Astrocyte of the hippocampus (primary cell): ENCODE results near the gene YPEL3.

Experiments used
- DNase-seq: peaks from one replicate; pipeline ENCODE4 v3.0.0; 2011; ENCODE audit warnings: low read depth, low spot score

YPEL3 gene

GRCh38 chr16:30049871-30050270, 46.1 kb downstream of the YPEL3 start:
- no peak for DNase-seq

DNA sequence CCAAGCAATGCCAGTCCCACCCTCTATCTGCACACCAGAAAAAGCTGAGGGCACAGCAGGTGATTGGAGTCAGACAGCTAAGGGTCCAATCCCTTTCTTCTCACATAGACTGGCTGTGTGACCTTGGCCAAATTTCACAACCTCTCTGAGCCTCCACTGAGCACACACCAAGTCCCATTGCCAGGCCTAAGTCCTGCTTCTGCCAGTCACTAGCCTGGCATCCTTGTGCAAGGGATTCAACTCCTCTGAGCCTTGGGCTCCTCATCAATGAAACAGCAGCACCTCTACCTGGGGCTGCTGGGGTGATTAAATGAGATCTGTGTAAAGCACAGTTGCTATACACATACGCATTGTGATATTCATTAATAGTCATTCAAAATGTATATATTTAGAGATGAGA, 49.4 kb downstream of the YPEL3 start:
- DNase-seq, result no peak

GRCh38 chr16:30046178-30046577, 49.8 kb downstream of the YPEL3 start:
- no peak for DNase-seq
